ENCODE results near the gene OR2J2. TPM values are rescaled to one million over a fixed set of nuclear protein-coding genes. Genes with fewer than 3 reads are reported as not detected.
"Not testable (repeated sequence)": the region's sequence is repeated elsewhere in the genome, so short reads cannot be mapped to it uniquely, and the experiment has no call there.

The OR2J2 gene
- not detected in 2 replicates for polyA plus RNA-seq (2011; rRNA removed)
- polyA plus RNA-seq (2012; cell fraction: cytosol; rRNA removed): not detected in 2 replicates
- not detected in 2 replicates for polyA plus RNA-seq (2012; cell fraction: nucleus; rRNA removed)
- polyA plus RNA-seq (2017; fragmentation: RNase III; extraction: RNeasy Plus Mini Kit Qiagen cat#74134 plus additional on column Dnase treatment): not detected in 3 replicates
- polyA minus RNA-seq (2011; rRNA and poly(A)+ RNA removed): not detected in 2 replicates

GRCh38 chr6:29170607-29171006 is at the start of gene OR2J2:
TSS of gene OR2J2 (plus strand) at chr6:29170907. CDS start at chr6:29173636, 2,729 bp downstream.
- H3K9me3 ChIP-seq; ATAC-seq; H3K4me2 ChIP-seq; H3K27ac ChIP-seq; POLR2A ChIA-PET; H3K4me3 ChIP-seq; DNase-seq (ENCODE audit: low read depth in 1 of 2, low spot score in 1 of 2); H3K4me1 ChIP-seq; CTCF ChIA-PET; FAIRE-seq: not testable (repeated sequence)
- 0% methylated on average over 2 of the region's 2 CpGs for WGBS (ENCODE audit: missing lambda C conversion rate)

GRCh38 chr6:29129326-29130012 is 41.2 kb upstream of the OR2J2 start:
- ChIA-PET POLR2A (no interaction called here), CTCF (no interaction called here)
- H3K9me3 ChIP-seq: no peaks in the 10 kb centered on the region
- no peak overlapping the region for H3K4me2 ChIP-seq
- no peak overlapping the region for H3K4me3 ChIP-seq
- WGBS (ENCODE audit: missing lambda C conversion rate): 0% methylated on average over 5 of the region's 15 CpGs
- DNase-seq (ENCODE audit: low read depth in 1 of 2, low spot score in 1 of 2): no peak
- H3K27ac ChIP-seq: no peak overlapping the region
- TF ChIP-seq JUN (IDR thresholded peaks at IDR 0.05) (no peak), CHD4 (IDR thresholded peaks at IDR 0.05; ENCODE audit: borderline replicate concordance) (no peak), HES2 (IDR thresholded peaks at IDR 0.05) (no peak), TP53 (CRISPR knock-in tag; IDR thresholded peaks at IDR 0.05) (no peak), ELK1 (IDR thresholded peaks at IDR 0.05; ENCODE audit: low read depth, low read length) (no peak), CBX2 (IDR thresholded peaks at IDR 0.05; ENCODE audit: borderline replicate concordance, low read depth) (no peak), MYC (IDR thresholded peaks at IDR 0.05; ENCODE audit: borderline replicate concordance, low read length) (no peak), GATA3 (IDR thresholded peaks at IDR 0.05; ENCODE audit: borderline replicate concordance) (no peak), RFX5 (IDR thresholded peaks at IDR 0.05) (no peak), ZC3H11A (IDR thresholded peaks at IDR 0.05) (no peak), FOSL2 (IDR thresholded peaks at IDR 0.05) (no peak), FOSL2 (CRISPR knock-in tag; IDR thresholded peaks at IDR 0.05) (no peak), TFCP2L1 (CRISPR knock-in tag; IDR thresholded peaks at IDR 0.05) (no peak), HOXB13 (CRISPR knock-in tag; IDR thresholded peaks at IDR 0.05; ENCODE audit: low read depth) (no peak)
- H3K4me1 ChIP-seq: no peaks in the 10 kb centered on the region
- FAIRE-seq: no peak
- ATAC-seq: no peak

- no peak overlapping the region for H3K4me2 ChIP-seq
- WGBS (ENCODE audit: missing lambda C conversion rate): 0% methylated on average over 1 of the region's 4 CpGs
- ChIA-PET POLR2A (no interaction called here), CTCF (no interaction called here)
- H3K4me1 ChIP-seq: no peaks in the 10 kb centered on the region
- no peaks in the 10 kb centered on the region for H3K9me3 ChIP-seq
- H3K4me3 ChIP-seq: no peak overlapping the region
- TF ChIP-seq BHLHE40 (IDR thresholded peaks at IDR 0.05; ENCODE audit: low read depth, low read length): no peak
- no peak for TF ChIP-seq MYC (IDR thresholded peaks at IDR 0.05; ENCODE audit: borderline replicate concordance, low read length)
- TF ChIP-seq RARB (CRISPR knock-in tag; IDR thresholded peaks at IDR 0.05): no peak
- no peak for TF ChIP-seq CBX8 (IDR thresholded peaks at IDR 0.05)
- no peak for TF ChIP-seq RNF2 (IDR thresholded peaks at IDR 0.05; ENCODE audit: borderline replicate concordance, low read depth)
- TF ChIP-seq MAZ (IDR thresholded peaks at IDR 0.05; ENCODE audit: borderline replicate concordance, low read depth, low read length): no peak
- TF ChIP-seq E2F6 (IDR thresholded peaks at IDR 0.05; ENCODE audit: borderline replicate concordance, low read depth): no peak
- no peak for TF ChIP-seq FOSL2 (IDR thresholded peaks at IDR 0.05)
- no peak for TF ChIP-seq FOSL2 (CRISPR knock-in tag; IDR thresholded peaks at IDR 0.05)
- TF ChIP-seq JUN (IDR thresholded peaks at IDR 0.05): no peak
- no peak for TF ChIP-seq ZC3H11A (IDR thresholded peaks at IDR 0.05)
- no peak for TF ChIP-seq BCL3 (IDR thresholded peaks at IDR 0.05)
- no peak for TF ChIP-seq REST (IDR thresholded peaks at IDR 0.05)
- no peak for TF ChIP-seq HOXB13 (CRISPR knock-in tag; IDR thresholded peaks at IDR 0.05; ENCODE audit: low read depth)
- no peak for TF ChIP-seq JUNB (IDR thresholded peaks at IDR 0.05)
- FAIRE-seq (no peak), ATAC-seq (peak in 1 of 2 experiments; percentile 43; a peak in 1 of 6 replicates), DNase-seq (ENCODE audit: low read depth in 1 of 2, low spot score in 1 of 2) (no peak)
- H3K27ac ChIP-seq: no peak overlapping the region
Observed at GRCh38 chr6:29130644-29131043, 40.1 kb upstream of the OR2J2 start.
